ENCODE data around the gene UQCR10.

GRCh38 chr22:29753808-29754657, 13.1 kb upstream of the UQCR10 start:
- no peak for TF ChIP-seq POLR2A (IDR thresholded peaks at IDR 0.05)
- TF ChIP-seq, protein P1, sequence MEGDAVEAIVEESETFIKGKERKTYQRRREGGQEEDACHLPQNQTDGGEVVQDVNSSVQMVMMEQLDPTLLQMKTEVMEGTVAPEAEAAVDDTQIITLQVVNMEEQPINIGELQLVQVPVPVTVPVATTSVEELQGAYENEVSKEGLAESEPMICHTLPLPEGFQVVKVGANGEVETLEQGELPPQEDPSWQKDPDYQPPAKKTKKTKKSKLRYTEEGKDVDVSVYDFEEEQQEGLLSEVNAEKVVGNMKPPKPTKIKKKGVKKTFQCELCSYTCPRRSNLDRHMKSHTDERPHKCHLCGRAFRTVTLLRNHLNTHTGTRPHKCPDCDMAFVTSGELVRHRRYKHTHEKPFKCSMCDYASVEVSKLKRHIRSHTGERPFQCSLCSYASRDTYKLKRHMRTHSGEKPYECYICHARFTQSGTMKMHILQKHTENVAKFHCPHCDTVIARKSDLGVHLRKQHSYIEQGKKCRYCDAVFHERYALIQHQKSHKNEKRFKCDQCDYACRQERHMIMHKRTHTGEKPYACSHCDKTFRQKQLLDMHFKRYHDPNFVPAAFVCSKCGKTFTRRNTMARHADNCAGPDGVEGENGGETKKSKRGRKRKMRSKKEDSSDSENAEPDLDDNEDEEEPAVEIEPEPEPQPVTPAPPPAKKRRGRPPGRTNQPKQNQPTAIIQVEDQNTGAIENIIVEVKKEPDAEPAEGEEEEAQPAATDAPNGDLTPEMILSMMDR (IDR thresholded peaks at IDR 0.05 in 4 of 5, conservative IDR thresholded peaks at IDR 0.05 in 1 of 5) = no peak

All from gastrocnemius medialis (tissue), 4 donors.